Right lung (tissue), 10 donors: ENCODE results near the gene KHDC3L. TPM values are rescaled to one million over a fixed set of nuclear protein-coding genes. Genes with fewer than 3 reads are reported as not detected.

ENCODE experiments used
- DNase-seq, 2 donors: peaks; one replicate each; pipeline ENCODE4 v3.0.0-alpha.2; 2013
- long read RNA-seq, 8 donors: transcript quantifications; one replicate each; lab custom pipeline, GENCODE V29; 2026
- polyA plus RNA-seq, 5 donors: library from polyadenylated mRNA; unstranded; fragments of 120-200 nt; gene quantifications; one replicate each; pipeline versions ENCODE4 v1.2.1 to v1.2.3, GENCODE V29; 2013; ENCODE audit warnings: inconsistent platforms in 1 of 5, low replicate concordance in 1 of 5; ENCODE audit not compliant: insufficient read length in 5 of 5, insufficient read depth in 1 of 5

Gene KHDC3L, protein sequence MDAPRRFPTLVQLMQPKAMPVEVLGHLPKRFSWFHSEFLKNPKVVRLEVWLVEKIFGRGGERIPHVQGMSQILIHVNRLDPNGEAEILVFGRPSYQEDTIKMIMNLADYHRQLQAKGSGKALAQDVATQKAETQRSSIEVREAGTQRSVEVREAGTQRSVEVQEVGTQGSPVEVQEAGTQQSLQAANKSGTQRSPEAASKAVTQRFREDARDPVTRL
- polyA plus RNA-seq = under 1 TPM in 1 of 5 donors, not detected in 4; 0.14 TPM
- long read RNA-seq, donor 1 = 0 reads
- long read RNA-seq, donor 2 = 0 reads
- long read RNA-seq, donor 3, partial matches to known transcripts = 0 of 1 reads
- long read RNA-seq, donor 3, other reads (novel, unspliced or antisense) = 0 of 1 reads
- long read RNA-seq, donor 4 = 0 reads
- long read RNA-seq, donor 5 = 0 reads
- long read RNA-seq, donor 6 = 0 reads
- long read RNA-seq, donor 7 = 0 reads
- long read RNA-seq, donor 8 = 0 reads

DNA sequence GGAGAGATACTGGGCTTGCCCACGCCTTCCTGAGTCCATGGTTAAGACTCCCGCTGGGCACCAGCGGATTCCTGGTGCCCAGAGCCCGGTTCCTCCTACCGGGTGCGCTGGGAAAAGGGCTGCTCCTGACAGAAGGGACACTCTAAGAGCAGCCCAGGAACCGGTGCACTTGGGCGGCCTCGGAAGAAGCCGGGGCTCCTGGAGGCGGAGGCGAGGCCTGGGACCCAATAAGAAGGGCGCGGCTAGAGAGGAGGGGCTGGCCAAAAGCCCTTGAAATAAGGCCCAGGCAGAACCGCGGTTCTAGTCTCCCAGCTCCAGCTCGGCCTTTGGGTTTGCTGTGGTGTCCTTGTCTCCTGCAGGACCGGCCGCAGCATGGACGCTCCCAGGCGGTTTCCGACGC, at the start of gene KHDC3L:
Gene KHDC3L, plus strand, starts transcription at position 301 of the 400 bp plus-strand sequence. Its CDS starts 72 bp downstream, at position 373.
- DNase-seq = no peak

DNA sequence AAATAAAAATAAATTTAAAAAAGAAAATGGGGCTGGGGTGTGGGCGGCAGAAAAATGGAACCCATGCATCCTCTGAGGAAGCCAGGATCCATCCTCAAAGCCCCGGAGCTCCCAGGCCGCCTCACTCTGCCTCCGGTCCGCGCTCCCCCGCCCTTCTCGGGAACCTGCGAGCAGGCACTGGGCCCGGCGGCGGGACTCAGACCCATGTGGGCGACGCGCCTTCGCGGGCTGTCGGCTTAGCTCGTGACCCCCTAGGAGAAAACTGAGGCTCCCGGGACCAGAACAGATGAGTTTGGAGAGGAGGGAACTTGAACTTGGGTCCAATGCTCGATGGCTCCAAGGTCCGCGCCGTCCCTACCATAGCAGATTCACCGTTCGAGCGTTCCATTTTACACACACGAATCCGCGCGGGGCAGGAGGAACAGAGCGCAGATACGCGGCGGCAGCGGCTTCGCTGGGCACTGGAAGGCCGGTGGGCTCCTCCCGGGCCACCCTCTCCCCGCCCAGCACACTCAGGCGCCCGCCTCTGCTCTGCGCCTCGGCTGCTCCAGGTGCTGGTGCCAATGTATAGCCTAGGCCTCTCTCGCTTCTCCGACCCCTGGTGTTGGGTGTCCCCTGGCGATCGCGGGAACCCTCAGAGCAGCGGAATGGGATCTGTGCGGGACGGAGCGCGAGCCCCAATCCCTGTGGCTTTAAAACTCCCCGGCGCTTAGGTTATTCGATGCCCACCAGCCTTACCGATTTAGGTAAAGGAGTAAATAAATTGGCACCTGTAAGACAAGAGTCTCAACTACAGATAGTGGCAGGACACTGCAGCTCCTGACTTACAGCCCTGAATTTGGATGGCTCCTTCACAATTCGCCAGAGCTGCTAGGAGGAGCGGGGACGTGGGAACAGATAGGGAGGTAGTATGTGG, 47.6 kb upstream of the KHDC3L start:
- no peak for DNase-seq

DNA sequence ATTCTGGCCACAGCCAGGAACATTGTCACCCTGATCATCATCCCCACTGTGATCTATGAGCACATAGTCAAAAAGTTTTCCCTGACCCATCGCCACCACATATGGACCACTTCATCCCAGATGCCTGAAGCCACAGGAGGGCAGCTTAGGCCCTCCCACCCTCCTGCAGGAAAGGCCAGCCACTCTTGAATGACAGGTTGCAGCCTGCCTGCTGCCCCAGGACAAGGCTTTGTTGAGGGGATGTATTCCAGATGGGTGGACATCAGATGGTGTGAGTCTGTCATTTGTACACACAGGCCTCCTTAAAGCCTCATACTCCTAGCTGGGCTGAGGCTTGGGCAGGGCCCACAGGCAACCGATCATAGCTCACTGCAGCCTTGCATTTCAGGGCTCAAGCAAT, 39.1 kb upstream of the KHDC3L start:
- no peak for DNase-seq

DNA sequence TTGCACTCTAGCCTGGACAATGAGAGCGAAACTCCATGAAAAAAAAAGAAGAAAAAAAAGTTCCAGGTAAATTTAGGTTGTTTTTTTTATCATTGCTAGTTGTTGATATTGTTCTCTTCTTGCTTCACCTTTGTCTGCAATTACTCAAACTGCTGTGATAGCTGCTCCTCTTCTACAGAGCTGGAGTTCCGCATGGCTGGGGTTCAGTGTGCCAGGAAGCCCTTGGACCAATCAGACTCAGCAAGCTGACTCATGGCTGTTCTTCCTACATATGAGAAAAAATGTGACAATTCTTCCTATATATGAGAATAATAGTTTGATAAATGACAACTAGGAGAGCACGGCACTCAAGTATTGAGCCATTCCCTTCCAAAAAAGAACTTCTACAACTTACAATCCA, 36.8 kb upstream of the KHDC3L start:
- no peak for DNase-seq

DNA sequence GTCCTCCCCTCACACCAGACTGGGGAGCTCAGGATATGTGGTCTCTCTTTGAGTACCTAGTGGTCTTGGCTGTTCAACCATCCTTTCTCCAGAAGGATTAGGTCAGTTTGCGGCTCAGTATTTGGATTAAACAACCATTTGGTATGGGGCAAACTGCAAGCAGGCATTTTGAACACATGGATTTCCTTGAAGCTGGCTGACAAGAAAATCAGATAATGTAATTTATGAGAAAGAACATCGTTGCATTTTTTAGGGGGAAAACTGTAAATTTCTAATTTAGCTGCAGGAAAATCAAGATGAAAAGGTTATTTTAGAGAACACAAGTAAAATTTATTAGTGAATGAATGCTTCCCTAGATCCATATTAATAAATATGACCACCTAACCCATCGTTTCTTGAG, 33.7 kb upstream of the KHDC3L start:
- no peak for DNase-seq

DNA sequence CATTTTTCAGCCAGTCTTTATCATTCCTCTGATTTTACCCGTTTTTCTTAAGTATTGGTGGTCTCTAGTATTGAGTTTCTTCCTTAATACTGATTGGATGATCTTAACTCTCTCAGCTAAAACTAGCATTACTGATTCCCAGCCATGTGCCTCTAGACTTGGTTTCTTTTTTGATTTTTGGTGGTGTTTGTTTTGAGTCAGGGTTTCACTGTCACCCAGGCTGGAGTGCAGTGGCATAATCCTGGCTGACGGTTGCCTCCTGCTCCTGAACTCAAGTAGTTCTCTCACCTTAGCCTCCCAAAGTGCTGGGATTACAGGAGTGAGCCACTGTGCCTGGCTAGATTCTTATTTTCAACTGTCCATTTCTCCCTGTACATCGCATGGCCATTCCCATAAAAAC, 33.3 kb upstream of the KHDC3L start:
- DNase-seq = no peak

DNA sequence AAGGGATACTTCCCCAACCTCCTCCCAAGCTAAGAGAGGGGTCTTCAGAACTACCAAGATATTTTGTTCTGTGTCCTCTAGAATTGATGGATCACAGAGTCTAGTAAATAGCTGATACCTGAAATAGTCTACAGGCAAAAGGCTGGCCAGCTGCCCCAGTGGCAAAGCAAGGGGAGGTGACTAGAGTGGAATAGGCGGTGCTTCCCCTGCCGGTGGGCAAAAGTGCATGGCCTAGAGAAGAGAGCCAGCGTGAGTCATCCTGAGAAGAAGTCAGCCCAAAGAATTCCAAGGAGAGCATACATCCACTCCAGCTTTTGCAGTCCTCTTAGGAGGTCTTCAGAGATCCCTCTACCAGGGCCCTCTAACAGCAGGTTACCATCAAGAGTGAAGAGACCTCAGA, 23.1 kb upstream of the KHDC3L start:
- DNase-seq = no peak

DNA sequence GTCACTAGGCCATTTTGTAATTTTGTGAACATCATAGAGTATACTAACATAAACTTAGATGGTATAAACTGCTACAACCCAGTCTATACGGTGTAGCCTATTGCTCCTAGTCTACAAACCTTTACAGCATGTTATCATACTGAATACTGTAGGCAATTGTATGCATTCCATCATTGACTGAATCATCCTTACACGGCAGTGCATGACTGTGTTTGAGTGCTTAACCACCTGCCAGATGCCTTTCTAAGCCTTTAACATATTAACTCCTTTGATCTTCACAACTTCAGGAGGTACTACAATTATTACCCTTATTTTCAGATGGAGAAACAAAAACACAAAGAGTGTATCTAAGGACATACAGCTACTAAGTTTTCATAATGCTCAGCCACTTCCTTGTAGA, 22.4 kb upstream of the KHDC3L start:
- no peak for DNase-seq

DNA sequence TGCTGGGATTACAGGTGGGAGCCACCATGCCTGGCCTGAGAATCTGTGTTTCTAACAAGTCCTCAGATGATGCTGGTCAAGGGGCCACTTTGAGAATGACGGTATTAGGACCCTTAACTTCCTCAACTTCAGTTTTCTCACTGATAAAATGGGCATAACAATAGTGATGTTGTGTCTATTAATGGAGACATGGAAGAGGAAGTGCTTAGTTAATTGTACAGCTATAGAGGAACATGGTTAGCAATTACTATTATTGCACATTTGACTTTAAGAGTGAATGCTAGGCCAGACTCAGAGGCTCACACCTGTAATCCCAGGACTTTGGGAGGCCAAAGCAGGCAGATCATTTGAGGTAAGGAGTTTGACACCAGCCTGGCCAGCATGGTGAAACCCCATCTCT, 21.1 kb upstream of the KHDC3L start:
- no peak for DNase-seq

DNA sequence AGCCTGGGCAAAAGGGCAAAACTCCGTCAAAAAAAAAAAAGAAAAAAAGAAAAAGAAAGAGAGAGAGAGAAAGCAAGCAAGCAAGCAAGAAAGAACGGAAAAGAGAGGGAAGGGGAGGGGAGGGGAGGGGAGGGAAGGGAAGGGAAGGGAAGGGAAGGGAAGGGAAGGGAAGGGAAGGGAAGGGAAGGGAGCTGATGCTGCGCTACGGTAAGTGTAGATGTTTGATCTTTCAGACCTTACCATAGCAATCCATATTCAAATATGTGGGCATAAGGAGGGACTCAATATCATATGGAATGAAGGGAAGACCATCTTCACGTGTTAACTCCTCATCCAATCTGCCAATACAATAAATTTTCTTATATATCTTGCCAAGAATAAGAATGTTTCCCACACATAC, 20.3 kb upstream of the KHDC3L start:
- no peak for DNase-seq

DNA sequence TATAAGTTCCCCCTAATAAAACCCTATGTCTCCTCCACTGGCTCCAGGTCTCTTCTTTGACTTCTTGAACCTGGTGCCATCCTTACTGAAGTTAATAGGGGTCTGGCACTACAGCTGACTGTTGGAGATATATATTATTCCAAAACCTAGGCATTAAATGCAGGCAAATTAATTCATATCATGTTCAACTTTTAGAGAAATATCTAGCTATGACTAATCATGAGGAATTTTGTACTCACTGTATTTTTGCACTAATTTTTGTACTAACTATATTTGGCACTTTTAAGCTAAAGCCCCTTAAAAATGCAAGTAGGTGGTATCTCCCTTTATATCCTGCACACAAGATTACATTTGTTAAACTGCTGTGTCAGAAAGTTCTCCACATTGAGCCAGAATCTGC, 19.3 kb upstream of the KHDC3L start:
- no peak for DNase-seq

DNA sequence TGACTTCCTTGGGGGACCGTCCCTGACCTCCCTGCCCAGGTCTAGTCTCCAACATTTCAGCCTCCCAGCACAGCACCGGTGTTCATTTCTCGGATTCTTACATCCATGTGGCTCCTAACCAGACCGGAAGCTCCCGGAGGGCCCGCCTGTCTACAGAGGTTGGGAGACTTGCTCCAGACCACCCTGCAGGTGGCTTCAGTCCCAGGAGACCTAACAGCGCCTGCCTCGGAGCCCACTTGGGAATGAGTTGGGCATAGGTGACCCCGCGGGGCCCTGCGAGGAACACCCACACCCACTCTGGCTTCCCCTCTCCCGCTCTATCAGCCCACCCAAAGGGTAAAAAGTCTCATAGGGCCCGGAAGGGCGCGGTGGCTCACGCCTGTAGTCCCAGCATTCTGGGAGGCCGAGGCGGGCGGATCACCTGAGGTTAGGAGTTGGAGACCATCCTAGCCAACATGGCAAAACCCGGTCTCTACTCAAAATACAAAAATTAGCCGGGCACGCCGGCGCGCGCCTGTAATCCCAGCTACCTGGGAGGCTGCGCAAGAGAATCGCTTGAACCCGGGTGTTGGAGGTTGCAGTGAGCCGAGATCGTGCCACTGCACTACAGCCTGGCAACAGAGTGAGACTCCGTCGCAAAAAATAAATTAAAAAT, 13.8 kb upstream of the KHDC3L start:
- no peak for DNase-seq

DNA sequence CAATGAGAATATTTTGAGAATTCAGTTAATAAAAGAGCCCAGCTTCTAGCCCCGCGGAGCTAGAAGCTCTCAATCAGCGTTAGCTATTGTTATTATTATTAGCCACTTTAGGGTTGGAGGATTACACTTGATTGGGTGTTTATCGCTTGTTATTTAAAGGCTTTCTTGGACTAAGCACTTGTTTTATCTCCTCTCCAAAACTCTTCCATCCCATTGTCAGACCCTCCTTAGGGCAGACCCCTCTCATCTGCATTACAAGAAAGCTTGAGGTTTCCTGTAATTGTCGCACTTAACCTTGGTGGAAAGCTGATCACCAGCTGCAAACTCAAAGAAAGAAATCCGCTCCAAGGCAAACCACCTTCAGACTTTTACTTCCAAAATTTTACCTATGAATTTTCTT, 13.1 kb upstream of the KHDC3L start:
- no peak for DNase-seq

DNA sequence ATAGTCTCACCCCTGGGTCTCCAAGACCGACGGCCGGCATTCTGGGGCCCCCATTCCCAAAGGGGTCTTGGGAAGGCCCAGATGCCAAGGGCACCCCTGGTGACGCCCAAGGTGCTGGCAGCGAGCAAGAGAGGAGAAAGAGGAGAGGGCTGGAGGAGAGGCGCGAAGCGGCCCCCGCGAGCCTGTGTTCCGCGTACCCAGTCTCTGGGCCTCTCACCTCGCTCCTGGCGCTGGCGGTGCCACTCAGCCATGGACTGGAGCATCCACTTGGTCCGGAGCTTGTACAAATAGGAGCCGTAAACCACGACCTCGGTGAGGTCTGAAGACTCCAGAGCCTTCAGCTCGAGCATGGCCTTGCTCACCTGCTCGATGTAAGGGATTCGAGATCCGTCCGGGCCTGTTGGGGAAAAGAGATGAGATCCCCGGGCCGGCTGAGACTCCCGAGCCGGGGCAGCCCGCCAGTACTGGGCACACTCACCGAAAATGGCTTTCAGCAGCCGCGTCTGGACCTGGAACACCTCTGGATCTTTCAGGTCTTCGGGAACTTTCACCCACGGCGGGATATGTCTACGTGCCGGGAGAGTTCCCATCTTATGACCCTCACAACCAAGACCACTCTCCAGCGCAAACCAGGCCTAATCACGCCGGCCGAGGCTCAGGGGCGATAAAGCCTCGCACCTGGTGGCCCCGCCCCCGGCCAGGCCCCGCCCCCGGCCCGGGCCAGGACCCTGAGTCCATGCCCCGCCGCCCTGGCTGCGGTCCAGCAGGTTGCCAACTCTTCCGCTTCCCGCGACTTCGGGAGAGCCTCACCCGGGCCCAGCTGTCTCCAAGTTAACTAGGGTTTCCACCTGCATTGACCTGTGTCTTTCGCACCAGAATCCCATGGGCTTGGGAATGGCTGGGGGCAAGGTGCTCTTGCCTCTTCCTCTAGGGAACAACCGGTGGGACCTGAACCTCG, 8.5 kb upstream of the KHDC3L start, which contains the start of gene DPPA5:
Gene DPPA5, minus strand, starts transcription at position 641 of the 958 bp plus-strand sequence. Its CDS starts 51 bp downstream, at position 590.
- no peak for DNase-seq

DNA sequence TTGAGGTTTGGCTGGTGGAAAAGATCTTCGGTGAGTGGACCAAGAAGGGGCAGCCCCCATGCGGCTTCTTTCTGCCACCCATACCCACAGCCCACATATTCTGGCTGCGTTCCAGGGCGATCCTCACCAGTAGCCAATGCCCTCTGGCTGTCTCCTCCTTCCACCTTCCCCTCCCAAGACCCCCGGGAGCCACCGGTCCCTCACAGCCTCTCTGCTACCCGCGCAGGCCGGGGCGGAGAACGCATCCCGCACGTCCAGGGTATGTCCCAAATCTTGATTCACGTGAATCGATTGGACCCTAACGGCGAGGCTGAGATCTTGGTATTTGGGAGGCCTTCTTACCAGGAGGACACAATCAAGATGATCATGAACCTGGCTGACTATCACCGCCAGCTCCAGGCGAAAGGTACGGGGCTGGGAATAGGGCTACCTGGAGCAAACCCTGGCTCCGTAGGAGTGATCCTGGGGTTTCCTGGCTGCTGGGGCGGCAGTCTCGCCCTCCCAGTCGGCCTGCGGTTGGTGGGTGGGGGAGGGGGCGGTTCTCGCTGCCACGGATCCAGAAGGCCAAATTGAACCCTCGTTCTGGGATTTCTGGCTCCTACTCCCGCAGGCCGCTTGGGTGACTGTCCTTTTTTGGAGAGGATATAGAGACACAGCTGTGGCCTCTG, 545 bp downstream of the KHDC3L start:
- no peak for DNase-seq

DNA sequence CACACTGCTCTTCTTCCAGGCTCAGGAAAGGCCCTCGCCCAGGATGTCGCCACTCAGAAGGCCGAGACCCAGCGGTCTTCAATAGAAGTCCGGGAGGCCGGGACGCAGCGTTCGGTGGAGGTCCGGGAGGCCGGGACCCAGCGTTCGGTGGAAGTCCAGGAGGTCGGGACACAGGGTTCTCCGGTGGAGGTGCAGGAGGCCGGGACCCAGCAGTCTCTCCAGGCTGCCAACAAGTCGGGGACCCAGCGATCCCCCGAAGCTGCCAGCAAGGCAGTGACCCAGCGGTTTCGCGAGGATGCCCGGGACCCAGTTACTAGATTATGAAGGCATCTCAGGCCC, 1.0 kb downstream of the KHDC3L start:
- DNase-seq = no peak

DNA sequence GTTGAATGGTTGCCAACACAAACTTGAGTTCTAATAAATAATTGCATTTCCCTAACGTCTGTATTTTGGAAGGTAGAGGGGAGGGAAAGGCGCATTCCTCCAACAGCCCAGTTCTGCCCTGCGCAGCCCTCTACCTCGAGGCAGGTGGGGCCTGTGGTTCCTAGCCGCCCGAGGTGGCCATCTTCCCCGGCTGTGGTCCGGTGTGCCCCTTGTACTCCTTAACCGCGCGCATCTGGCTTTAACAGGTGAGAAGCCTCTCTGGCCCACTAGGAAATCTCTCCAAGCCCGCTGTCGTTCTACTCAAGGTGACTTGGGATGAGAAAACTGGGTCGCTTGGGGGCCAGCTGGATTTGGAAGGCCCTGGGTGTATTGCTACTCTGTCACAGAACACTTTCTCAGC, 1.7 kb downstream of the KHDC3L start:
- no peak for DNase-seq

DNA sequence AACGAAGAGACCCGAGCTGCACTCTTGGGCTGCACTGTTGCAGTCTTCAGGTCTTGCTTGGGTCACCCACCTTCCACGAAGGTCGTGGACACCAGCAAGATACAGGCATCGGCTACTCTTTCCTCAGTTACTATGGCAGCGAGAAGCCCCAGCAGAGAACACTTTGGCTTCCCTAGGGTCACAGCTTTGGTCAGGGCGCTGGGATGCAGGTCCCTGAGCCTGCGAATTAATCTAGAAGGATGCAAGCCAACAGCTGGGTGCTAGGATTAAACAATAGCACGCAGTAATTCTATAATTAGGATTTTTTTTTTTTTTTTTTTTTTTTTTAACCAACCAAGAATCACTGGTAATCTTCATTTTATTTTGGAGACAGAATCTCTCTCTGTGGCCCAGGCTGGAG, 2.1 kb downstream of the KHDC3L start:
- no peak for DNase-seq

DNA sequence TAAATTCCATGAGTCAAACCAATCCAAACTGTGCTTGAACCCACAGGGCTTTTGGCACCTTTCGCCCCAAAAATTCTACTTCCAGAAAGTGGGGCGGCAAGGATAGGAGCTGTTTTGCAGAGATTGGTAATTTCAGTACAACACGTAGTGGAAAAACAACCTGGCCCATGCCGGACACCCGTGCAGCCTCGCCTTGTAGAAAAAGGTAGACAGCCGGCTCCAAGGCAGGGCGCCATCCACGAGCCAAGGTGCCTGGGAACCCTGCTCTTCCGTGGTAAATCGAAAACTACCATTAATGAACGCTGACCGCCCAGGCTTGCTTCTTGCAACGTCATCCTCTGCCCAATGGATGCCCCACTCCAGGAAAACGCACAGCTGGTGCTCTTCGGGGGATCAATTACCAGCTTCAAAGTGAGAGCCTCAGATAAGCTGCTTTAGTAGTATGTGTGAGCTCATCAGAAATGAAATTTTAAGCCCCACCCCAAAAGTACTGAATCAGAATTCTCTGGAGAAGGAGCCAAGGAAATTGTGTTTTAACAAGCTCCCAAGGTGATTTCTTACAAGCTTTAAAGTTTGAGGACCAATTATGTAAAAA, 5.4 kb downstream of the KHDC3L start:
- DNase-seq = no peak

DNA sequence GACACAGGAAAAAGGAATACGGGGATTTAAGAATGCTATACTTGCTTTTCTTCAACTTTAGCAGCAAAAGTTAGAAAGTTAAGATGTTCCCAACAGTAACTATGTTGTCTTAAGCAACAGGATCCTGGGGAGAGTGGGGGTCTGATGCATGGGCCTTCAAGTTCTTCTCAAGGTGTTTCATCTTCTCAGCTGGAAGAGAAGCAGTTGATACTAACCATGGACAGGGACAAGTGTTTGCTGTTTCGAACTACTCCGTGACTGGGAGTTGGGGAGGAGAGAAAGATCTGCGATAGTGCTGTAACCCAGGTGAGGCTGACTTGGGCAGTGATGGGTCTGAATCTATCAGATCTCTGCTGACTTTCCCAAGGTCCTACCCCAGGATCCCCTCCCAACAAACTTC, 6.2 kb downstream of the KHDC3L start:
- DNase-seq = no peak
